NCI-H2107 treated with DMSO at 0.1 percent for 48 hours (cell line): Measurements from ENCODE around the gene RUSC2.

Experiments
- DNase-seq: peaks from one replicate; lab custom pipeline; 2025; ENCODE audit not compliant: unreplicated experiment; lab: John Stamatoyannopoulos, UW

The RUSC2 gene

GRCh38 chr9:35489313-35490154 is at the start of gene RUSC2:
Gene RUSC2, plus strand, starts transcription at chr9:35490111. Its CDS starts 56,411 bp downstream, at chr9:35546522.
- peak; percentile 42 for DNase-seq

GRCh38 chr9:35446012-35446411 is 43.9 kb upstream of the RUSC2 start:
- no peak for DNase-seq

- DNase-seq, result no peak
Observed at GRCh38 chr9:35448496-35448895, 41.4 kb upstream of the RUSC2 start.

GRCh38 chr9:35452481-35452880 is 37.4 kb upstream of the RUSC2 start:
- DNase-seq, result no peak

GRCh38 chr9:35453786-35454185 is 36.1 kb upstream of the RUSC2 start:
- no peak for DNase-seq

GRCh38 chr9:35464141-35465025 is 25.5 kb upstream of the RUSC2 start:
- no peak for DNase-seq

- DNase-seq, result no peak
Observed at GRCh38 chr9:35470340-35470739, 19.6 kb upstream of the RUSC2 start.

- DNase-seq, result no peak
Observed at GRCh38 chr9:35470894-35471293, 19.0 kb upstream of the RUSC2 start.

- DNase-seq, result no peak
Observed at GRCh38 chr9:35476596-35476995, 13.3 kb upstream of the RUSC2 start.

GRCh38 chr9:35477211-35477855 is 12.6 kb upstream of the RUSC2 start:
- DNase-seq, result peak; percentile 70

- no peak for DNase-seq
Observed at GRCh38 chr9:35478871-35479270, 11.0 kb upstream of the RUSC2 start.

- DNase-seq, result peak; percentile 62
Observed at GRCh38 chr9:35481347-35481975, 8.4 kb upstream of the RUSC2 start.

- DNase-seq, result no peak
Observed at GRCh38 chr9:35482071-35482470, 7.8 kb upstream of the RUSC2 start.

GRCh38 chr9:35484406-35484805 is 5.5 kb upstream of the RUSC2 start:
- DNase-seq, result no peak

GRCh38 chr9:35487081-35487480 is 2.8 kb upstream of the RUSC2 start:
- no peak for DNase-seq

GRCh38 chr9:35488021-35488420 is 1.9 kb upstream of the RUSC2 start:
- no peak for DNase-seq

GRCh38 chr9:35488566-35489312 is 1.2 kb upstream of the RUSC2 start:
- DNase-seq, result no peak

- DNase-seq, result peak; percentile 42
Observed at GRCh38 chr9:35490155-35490909, 421 bp downstream of the RUSC2 start.

GRCh38 chr9:35490910-35491465 is 1.1 kb downstream of the RUSC2 start:
- peak; percentile 2 for DNase-seq
